A673 (cell line): Measurements from ENCODE around the gene TAX1BP1.

Experiments
- EZH2 ChIP-seq: fragments of 200-600 bp; sonication (generic); IDR thresholded peaks from 2 replicates; pipeline ENCODE4 v1.6.1; 2017; ENCODE audit warnings: borderline replicate concordance, low read depth, mild to moderate bottlenecking, mixed read lengths, antibody characterized with exemption, low read length; ENCODE audit not compliant: poor library complexity, severe bottlenecking
- TF ChIP-seq, protein P1 (sequence below): fragments of 300-800, 200-600 bp; sonication (generic); conservative IDR thresholded peaks from 2 replicates; pipeline ENCODE4 v1.5.1; 2017; ENCODE audit warnings: low read depth, mild to moderate bottlenecking, antibody characterized with exemption, low read length, moderate library complexity, mixed read lengths

GRCh38 chr7:27875832-27876231 lies 135.9 kb downstream of the TAX1BP1 start:
- no peak for TF ChIP-seq EZH2
- TF ChIP-seq, protein P1, sequence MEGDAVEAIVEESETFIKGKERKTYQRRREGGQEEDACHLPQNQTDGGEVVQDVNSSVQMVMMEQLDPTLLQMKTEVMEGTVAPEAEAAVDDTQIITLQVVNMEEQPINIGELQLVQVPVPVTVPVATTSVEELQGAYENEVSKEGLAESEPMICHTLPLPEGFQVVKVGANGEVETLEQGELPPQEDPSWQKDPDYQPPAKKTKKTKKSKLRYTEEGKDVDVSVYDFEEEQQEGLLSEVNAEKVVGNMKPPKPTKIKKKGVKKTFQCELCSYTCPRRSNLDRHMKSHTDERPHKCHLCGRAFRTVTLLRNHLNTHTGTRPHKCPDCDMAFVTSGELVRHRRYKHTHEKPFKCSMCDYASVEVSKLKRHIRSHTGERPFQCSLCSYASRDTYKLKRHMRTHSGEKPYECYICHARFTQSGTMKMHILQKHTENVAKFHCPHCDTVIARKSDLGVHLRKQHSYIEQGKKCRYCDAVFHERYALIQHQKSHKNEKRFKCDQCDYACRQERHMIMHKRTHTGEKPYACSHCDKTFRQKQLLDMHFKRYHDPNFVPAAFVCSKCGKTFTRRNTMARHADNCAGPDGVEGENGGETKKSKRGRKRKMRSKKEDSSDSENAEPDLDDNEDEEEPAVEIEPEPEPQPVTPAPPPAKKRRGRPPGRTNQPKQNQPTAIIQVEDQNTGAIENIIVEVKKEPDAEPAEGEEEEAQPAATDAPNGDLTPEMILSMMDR: no peak
